SJCRH30 (cell line): ENCODE measurements around the gene MPDZ. TPM values are rescaled to one million over a fixed set of nuclear protein-coding genes. Genes with fewer than 3 reads are reported as not detected.

ENCODE experiments used
- DNase-seq, 2 experiments: peaks; one replicate each; pipeline ENCODE4 v3.0.0-alpha.2; 2015 to 2020
- H3K27ac ChIP-seq: fragments of 250-450 bp; sonication (Bioruptor Pico); 2 replicates; pipeline ENCODE4 v1.5.1; 2020; ENCODE audit warnings: mild to moderate bottlenecking, moderate library complexity
- H3K27me3 ChIP-seq: fragments of 250-450 bp; sonication (Bioruptor Pico); 2 replicates; pipeline ENCODE4 v1.5.1; 2020; ENCODE audit warnings: mild to moderate bottlenecking, moderate library complexity
- H3K36me3 ChIP-seq: fragments of 250-450 bp; sonication (Bioruptor Pico); 2 replicates; pipeline ENCODE4 v1.5.1; 2020; ENCODE audit warnings: mild to moderate bottlenecking, moderate library complexity
- H3K4me1 ChIP-seq: fragments of 250-450 bp; sonication (Bioruptor Pico); 2 replicates; pipeline ENCODE4 v1.5.1; 2020; ENCODE audit warnings: mild to moderate bottlenecking, moderate library complexity
- H3K4me3 ChIP-seq: fragments of 250-450 bp; sonication (Bioruptor Pico); 2 replicates; pipeline ENCODE4 v1.5.1; 2020; ENCODE audit warnings: mild to moderate bottlenecking, moderate library complexity
- H3K9me3 ChIP-seq: fragments of 250-450 bp; sonication (Bioruptor Pico); replicated peaks from 2 replicates; pipeline ENCODE4 v1.5.1; 2020; ENCODE audit warnings: mild to moderate bottlenecking, moderate library complexity
- total RNA-seq: library from RNA; depleted of rRNA; stranded (reverse); fragments of >200 nt; shearing (Covaris generic); gene quantifications from 2 replicates; pipeline ENCODE4 v1.2.3, GENCODE V29; 2014; rRNA removed

Gene MPDZ
- total RNA-seq: 34.4 and 39.6 TPM in 2 replicates

GRCh38 chr9:13279284-13280141, at the start of gene MPDZ:
Gene MPDZ (minus strand): TSS chr9:13279692. CDS start chr9:13250315, 29,377 bp downstream.
- Histone ChIP-seq H3K4me3 (peak within 1 kb of the TSS; percentile 98), H3K36me3 (no peaks in the 10 kb centered on the region), H3K27ac (peak within 1 kb of the TSS; percentile 96), H3K9me3 (no peaks in the 10 kb centered on the region), H3K4me1 (peaks cover 27% of the 10 kb centered on the region), H3K27me3 (no peaks in the 10 kb centered on the region)
- DNase-seq: peak; percentile 74 to 79

GRCh38 chr9:13324988-13325387, 45.5 kb upstream of the MPDZ start:
- no peak for DNase-seq
- no peaks in the 10 kb centered on the region for H3K9me3 ChIP-seq

GRCh38 chr9:13322828-13323550, 43.5 kb upstream of the MPDZ start:
- Histone ChIP-seq H3K27ac (no peak overlapping the region), H3K4me3 (no peak overlapping the region), H3K4me1 (no peaks in the 10 kb centered on the region), H3K36me3 (no peaks in the 10 kb centered on the region), H3K9me3 (no peaks in the 10 kb centered on the region), H3K27me3 (no peaks in the 10 kb centered on the region)
- DNase-seq: no peak

More at GRCh38 chr9:13324988-13325387, 45.5 kb upstream of the MPDZ start:
- Histone ChIP-seq H3K36me3 (no peaks in the 10 kb centered on the region), H3K27me3 (no peaks in the 10 kb centered on the region), H3K4me1 (no peaks in the 10 kb centered on the region), H3K27ac (no peak overlapping the region), H3K4me3 (no peak overlapping the region)

- DNase-seq: no peak
- H3K27me3 ChIP-seq: no peaks in the 10 kb centered on the region
- H3K4me1 ChIP-seq: no peaks in the 10 kb centered on the region
- H3K4me3 ChIP-seq: no peak overlapping the region
- no peaks in the 10 kb centered on the region for H3K9me3 ChIP-seq
- no peak overlapping the region for H3K27ac ChIP-seq
- H3K36me3 ChIP-seq: no peaks in the 10 kb centered on the region
Measured at GRCh38 chr9:13318027-13318426, 38.5 kb upstream of the MPDZ start.

GRCh38 chr9:13296972-13297371, 17.5 kb upstream of the MPDZ start:
- Histone ChIP-seq H3K27ac (no peak overlapping the region), H3K36me3 (no peaks in the 10 kb centered on the region), H3K27me3 (no peaks in the 10 kb centered on the region), H3K4me1 (no peaks in the 10 kb centered on the region), H3K4me3 (no peak overlapping the region), H3K9me3 (no peaks in the 10 kb centered on the region)
- DNase-seq: no peak

- H3K4me3 ChIP-seq: no peak overlapping the region
- H3K27ac ChIP-seq: no peak overlapping the region
- H3K27me3 ChIP-seq: no peaks in the 10 kb centered on the region
- no peaks in the 10 kb centered on the region for H3K9me3 ChIP-seq
- no peaks in the 10 kb centered on the region for H3K36me3 ChIP-seq
- no peak for DNase-seq
- no peaks in the 10 kb centered on the region for H3K4me1 ChIP-seq
Measured at GRCh38 chr9:13295556-13295955, 16.1 kb upstream of the MPDZ start.

- DNase-seq: no peak
- Histone ChIP-seq H3K27me3 (no peaks in the 10 kb centered on the region), H3K4me1 (no peaks in the 10 kb centered on the region), H3K27ac (no peak overlapping the region), H3K4me3 (no peak overlapping the region), H3K9me3 (no peaks in the 10 kb centered on the region), H3K36me3 (no peaks in the 10 kb centered on the region)
Measured at GRCh38 chr9:13292782-13293181, 13.3 kb upstream of the MPDZ start.

GRCh38 chr9:13292158-13292557, 12.7 kb upstream of the MPDZ start:
- Histone ChIP-seq H3K36me3 (no peaks in the 10 kb centered on the region), H3K4me1 (no peaks in the 10 kb centered on the region), H3K9me3 (no peaks in the 10 kb centered on the region), H3K4me3 (no peak overlapping the region), H3K27ac (no peak overlapping the region), H3K27me3 (no peaks in the 10 kb centered on the region)
- DNase-seq: no peak

- Histone ChIP-seq H3K4me3 (no peak overlapping the region), H3K27me3 (no peaks in the 10 kb centered on the region), H3K36me3 (no peaks in the 10 kb centered on the region), H3K4me1 (no peaks in the 10 kb centered on the region), H3K9me3 (no peaks in the 10 kb centered on the region), H3K27ac (no peak overlapping the region)
- DNase-seq: no peak
Measured at GRCh38 chr9:13291718-13292117, 12.2 kb upstream of the MPDZ start.

- Histone ChIP-seq H3K9me3 (no peaks in the 10 kb centered on the region), H3K27ac (no peak overlapping the region)
- DNase-seq: no peak
Measured at GRCh38 chr9:13284011-13284410, 4.5 kb upstream of the MPDZ start.

GRCh38 chr9:13282998-13283397, 3.5 kb upstream of the MPDZ start:
- H3K36me3 ChIP-seq: no peaks in the 10 kb centered on the region
- no peak overlapping the region for H3K27ac ChIP-seq
- peaks cover 15% of the 10 kb centered on the region; the same call in 1 of the 2 replicates for H3K4me1 ChIP-seq
- no peaks in the 10 kb centered on the region for H3K9me3 ChIP-seq
- H3K4me3 ChIP-seq: no peak overlapping the region
- H3K27me3 ChIP-seq: no peaks in the 10 kb centered on the region
- no peak for DNase-seq

More at GRCh38 chr9:13284011-13284410, 4.5 kb upstream of the MPDZ start:
- Histone ChIP-seq H3K4me1 (peaks cover 15% of the 10 kb centered on the region; the same call in 1 of the 2 replicates), H3K27me3 (no peaks in the 10 kb centered on the region), H3K36me3 (no peaks in the 10 kb centered on the region), H3K4me3 (no peak overlapping the region)

GRCh38 chr9:13281356-13282016, 2.0 kb upstream of the MPDZ start:
- DNase-seq: no peak
- Histone ChIP-seq H3K27me3 (no peaks in the 10 kb centered on the region), H3K27ac (no peak overlapping the region), H3K4me3 (no peak overlapping the region), H3K36me3 (no peaks in the 10 kb centered on the region), H3K9me3 (no peaks in the 10 kb centered on the region), H3K4me1 (peaks cover 18% of the 10 kb centered on the region; the same call in 1 of the 2 replicates)

GRCh38 chr9:13278368-13279246, 885 bp downstream of the MPDZ start:
- H3K36me3 ChIP-seq: no peaks in the 10 kb centered on the region
- peaks cover 25% of the 10 kb centered on the region for H3K4me1 ChIP-seq
- H3K27ac ChIP-seq: peak overlapping the region; percentile 96
- H3K9me3 ChIP-seq: no peaks in the 10 kb centered on the region
- peak; percentile 73 for DNase-seq
- H3K27me3 ChIP-seq: no peaks in the 10 kb centered on the region
- peak overlapping the region; percentile 98 for H3K4me3 ChIP-seq

- Histone ChIP-seq H3K36me3 (no peaks in the 10 kb centered on the region; the same call in 1 of the 2 replicates), H3K9me3 (no peaks in the 10 kb centered on the region), H3K4me3 (peak overlapping the region; percentile 98), H3K27ac (peak overlapping the region; percentile 96), H3K27me3 (no peaks in the 10 kb centered on the region), H3K4me1 (peaks cover 19% of the 10 kb centered on the region)
- DNase-seq: no peak
Measured at GRCh38 chr9:13278023-13278367, 1.5 kb downstream of the MPDZ start.
